Stimulated activated CD8-positive, alpha-beta memory T cell treated with anti-CD3 and anti-CD28 coated beads, Interleukin-15, amount 100 ng/mL, for 24 hours (primary cell): ENCODE data around the gene PAX2.

Source experiments
- DNase-seq: peaks from one replicate; pipeline ENCODE4 v3.0.0-alpha.2; 2020; ENCODE audit warnings: low read depth

Gene PAX2

DNA sequence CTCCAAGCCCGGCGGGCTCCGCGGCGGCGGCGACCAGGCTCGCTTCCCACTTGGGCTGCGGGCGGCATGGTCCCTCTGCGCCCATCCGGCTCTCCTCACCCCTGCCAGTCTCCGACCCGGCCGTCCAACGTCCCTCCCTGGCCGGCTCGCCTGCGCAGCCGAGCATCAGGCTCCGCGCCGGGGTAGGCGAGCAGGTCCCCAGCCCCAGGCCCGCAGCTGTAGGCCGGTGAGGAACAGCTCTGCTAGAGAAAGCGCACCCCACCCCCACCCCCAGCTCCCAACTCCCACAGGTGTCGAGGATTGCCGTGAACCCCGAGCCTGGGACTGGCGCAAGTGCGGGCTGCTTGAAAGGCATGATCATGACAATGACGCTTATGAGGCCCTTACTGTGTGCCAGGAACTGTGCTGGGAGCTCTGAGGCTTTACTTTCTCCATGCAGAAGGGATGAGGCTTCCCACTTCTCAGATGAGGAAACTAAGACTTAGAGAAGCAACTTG lies 20.8 kb upstream of the PAX2 start:
- no peak for DNase-seq

DNA sequence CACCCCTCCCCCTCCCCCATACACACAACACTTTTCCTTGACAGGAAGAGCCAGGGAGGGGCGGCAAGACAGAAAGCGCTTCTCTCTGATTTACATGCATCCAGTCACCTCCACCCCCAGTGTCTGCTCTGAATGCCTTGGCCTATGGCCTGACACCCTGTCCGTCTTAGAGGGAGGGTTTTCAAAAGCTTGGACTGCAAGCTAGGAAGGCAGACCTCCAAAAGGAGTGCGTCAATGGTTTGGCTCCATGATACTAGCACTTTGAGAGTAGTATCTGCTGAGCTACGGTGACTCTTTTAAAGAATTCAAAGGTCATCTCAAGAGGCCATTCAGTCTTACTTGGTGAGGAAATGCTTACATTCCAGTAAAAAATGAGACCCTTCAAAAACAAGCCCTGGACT lies 20.3 kb upstream of the PAX2 start:
- DNase-seq: no peak

DNA sequence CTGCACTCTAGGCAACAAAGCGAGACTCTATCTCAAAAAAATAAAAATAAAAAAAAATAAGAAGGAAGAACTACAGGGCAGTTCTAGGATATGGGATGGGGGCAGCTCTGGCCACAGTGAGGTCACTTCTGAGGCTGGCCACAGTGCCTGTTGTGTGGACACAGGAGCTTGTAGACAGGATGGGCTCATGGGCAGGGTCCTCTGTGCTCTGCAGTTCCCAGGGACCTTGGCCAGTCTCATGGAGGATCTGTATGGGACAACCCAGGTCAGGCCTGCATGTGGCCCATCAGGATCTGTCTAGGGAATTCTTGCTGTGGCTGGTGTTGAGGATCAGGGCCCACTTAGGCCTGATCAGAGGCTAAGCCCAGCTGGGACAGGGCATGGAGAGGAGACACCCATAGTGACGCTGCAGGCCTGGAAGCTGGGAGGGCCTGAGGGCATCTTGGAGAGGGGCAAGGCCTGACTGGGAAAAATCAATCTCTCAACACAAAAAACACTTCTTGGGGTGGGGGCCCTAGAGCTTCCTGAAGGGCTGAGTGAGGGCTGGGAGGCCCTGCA lies 19.4 kb upstream of the PAX2 start:
- DNase-seq: no peak

DNA sequence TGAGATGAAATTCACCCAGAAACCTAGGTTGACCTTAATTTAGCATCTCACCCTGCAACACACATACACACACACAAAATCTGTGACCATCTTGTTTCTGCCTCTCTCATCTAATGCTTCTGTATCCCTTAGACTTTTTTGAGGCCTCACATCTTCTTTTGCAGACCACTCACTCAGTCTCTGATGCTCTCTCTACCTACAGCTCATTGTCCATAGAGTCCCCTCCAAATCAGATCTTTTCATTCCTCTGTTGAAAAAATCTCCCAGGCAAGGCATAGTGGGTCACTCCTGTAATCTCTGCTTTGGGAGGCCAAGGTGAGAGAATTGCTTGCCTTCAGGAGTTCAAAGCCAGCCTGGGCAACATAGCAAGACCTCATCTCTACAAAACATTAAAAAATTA lies 17.6 kb upstream of the PAX2 start:
- no peak for DNase-seq

DNA sequence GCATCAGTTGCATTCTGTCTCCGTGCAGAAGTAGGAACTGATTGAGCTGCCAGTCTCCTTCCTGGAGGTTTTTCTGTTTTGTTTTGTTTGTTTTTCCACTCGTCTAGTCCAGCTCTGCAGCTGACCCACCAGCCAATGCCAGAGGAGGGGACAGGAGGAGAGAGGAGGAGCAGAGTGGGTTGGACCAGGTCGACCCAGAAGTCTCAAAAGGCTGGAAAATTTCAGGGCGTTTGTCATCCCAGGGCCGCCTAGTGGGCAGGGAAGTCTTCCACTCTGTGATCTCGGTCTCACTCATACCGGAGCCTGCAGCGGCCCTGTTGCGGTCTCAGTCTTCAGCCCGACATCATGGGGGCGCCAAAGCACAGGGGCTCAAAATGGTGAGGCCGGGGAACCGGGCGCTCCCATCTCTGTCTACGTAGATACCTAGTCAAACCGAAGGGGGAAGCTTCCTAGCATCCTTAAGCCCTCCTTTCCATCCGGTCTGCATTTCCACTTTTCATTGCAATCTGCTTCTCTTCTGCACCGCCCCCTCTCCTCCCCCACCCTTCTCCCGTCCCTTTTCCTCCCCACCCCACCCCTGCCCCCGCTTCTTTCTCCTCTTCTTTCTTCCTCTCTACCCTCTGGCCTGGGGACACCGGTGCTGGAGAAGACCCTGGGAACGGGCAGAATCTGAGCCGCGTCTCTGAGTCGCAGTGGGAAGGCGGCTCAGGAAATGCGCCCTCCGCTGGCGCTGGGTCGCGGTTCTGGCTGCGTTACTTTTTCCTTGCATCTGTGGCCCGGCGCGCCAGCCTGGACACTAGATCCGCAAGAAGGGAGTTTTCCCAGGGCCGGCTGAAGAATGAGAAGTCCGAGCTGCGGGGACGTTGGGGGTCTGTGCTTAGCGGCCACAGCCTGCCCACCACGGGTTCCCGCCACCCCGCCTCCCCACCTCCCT lies 16.2 kb upstream of the PAX2 start:
- no peak for DNase-seq

DNA sequence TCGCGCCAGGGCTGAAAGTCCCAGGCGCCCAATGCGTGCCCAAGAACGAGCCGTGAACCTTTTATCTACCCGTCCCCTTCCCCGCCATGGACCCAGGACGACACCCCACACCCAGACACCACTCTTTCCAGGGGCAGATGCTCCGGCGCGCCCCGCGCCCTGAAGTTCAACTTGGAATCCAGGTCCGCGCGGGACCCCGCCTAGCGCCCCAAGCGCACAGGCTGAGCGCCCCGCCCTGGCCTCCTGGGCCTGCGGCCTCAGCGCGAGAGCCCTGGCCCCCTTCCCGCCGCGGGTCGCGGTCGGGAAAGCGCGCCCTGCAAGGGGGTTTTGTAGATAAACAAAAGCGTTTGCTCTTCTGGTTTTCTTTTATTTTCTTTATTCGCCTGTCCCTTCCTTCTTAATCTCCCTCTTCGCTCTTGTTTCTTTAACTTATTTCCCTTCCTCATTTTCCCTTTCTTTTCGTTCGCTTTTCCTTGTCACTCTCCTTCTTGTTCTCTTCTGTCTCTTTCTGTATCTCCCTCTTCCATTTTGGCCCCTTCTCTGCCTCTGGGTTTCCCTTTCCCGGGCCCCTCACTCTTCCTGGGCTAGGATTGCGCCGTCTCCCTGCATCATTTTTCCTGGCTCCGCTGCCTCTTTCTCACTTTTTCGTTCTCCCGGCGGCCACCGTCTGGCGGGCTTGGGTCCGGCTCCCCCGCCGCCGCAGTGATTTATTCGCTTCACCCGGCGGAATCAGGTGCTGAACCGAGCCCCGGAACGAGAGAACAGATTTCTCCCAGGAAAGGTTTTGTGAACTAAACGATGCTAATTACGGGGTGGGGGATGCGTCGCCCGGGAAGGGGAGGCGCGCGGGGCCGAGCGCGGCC lies 15.3 kb upstream of the PAX2 start:
- no peak for DNase-seq

DNA sequence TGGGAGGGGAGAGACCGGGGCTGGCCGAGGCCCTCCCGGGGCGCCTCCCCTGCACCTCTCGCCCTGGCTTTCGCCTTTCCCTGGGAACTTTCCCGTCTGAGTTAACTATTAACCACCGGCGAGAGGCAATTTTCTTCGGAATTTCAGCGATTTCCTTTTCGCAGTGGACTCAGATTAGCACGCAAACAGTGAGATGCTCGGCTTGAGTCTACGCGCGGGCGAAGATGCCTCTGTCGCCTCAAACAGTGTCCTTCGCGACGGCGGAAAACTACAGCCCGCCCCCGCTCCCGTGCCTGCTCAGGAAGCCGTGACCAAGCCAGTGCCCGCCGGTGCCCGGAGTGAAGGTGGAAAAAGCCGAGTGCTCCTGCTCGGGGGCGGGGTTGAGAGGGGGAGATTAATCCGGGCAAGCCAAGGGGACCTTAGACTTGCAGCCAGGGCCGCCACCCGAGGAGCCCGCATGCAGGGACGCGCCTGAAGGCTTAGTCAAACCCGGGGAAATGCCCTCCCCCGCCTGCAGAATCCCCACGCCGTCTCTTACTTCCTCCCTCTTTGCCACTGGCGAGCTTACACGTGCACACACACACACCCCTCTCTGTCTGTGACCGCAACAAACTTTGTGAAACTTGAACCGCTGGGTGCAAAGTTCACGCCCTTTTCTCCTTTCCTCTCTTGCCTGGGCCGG lies 14.5 kb upstream of the PAX2 start:
- no peak for DNase-seq

DNA sequence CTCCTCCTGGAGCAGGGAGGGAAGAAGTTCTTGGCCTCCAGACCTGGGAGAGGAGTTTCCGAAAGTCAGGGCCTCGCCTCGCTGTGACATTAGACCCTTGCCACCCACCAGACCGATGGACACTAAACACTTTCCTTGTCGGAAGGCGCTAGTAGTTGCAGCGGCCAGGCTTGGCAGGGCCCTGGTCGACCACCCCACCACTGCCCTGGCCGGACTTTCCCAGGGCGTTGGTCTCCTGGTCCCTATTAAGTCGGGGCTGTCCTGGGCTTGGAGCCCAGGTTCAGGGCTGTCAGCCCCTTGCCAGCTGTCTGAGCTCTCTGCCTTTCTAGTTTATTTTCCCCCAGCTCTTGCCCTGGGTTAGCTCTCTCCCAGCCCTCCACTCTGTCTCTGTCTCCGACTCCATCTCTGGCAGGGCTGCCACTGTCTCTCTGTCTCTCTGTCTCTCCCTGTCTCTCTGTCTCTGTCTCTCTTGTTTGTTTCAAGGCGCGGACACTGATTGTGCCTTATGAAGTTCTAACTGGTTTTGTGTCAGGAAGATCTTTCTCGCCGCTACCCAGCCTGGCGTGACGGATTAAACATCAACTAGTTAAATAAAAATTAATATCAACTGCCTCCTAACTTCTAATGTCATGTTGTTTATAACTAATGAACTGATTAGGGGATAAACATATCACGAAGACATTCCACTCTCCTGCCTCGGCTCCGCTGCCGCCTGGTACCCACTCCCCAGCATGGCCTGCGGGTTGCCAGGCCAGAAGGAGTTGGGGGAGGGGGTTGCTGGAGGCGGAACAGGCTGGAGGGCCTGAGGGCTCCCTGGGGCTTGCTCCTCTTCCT lies 13.8 kb upstream of the PAX2 start:
- no peak for DNase-seq

DNA sequence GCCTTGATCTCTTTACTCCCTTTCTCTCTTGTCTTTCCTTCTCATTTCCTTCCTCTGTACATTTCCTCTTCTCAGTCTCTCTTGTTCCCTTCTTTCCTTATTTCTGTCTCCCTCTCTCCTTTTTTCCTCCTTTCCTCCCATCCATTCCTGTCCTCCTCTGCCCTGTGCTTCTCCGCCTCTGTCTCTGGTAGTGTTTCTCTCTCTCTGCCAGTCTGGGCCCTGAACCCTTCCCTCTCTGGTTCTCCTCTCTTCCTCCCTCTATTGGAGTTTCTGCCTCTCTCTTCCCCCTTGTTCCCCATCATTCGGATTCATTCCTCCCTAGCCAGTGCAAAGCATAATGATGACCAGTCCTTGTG lies 13.2 kb upstream of the PAX2 start:
- no peak for DNase-seq

DNA sequence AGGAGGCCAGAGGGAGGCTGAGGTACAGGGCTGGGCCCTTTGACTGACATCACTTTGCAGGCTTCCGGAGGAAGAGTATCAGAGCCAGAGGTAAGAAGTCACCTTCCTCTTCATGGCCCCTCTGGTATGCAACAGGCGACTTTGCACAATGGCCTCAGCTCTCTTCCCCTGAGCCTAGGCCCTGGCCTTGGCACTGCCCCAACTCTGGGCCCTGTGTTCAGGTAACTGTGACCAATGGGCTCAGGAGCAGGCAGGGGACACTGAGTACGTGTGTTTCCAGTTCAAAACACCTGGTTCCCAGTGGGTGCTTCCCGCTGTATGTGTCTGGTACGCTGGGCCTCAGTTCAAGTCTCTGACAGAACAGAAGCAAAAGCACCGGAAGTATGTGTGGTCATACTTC lies 12.1 kb upstream of the PAX2 start:
- no peak for DNase-seq

DNA sequence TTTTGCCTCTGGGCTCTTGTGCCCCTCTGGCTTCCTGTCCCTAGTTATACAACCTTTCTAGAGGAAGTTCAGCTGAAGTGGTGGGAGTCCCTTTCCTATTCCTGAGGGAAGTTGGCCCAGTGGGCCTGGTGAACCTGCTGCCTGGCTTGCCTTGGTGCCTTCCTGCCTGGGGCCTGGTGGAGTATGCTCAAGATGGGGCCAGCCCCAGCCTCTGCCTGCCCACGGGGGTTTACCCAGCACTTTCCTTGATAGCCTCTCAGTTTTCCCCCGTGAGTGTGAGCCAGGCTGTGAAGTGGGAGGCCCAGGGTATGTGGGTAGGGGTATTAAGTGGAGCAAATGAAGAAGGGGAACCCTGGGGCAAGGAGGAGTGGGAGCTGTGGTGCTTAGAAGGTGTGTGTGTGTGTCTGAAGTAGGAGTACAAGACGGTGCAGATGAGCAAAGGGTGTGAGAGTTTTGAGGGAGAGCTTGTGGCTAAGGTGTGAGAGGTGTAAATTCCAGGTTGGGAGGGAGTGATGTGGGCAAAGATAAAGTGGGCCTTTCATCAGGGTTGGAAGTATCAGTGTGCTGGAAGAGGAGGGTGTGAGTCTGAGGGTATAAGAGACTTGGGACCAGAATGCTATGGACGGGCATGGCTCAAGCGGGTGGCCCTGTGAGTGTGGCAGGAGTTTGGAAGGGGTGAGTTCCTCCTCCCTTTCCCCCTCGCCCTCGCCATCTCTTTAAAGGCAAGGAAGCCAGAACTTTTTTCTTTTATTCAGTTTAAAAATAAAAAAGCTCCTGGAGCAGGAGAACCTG lies 10.9 kb upstream of the PAX2 start:
- DNase-seq: no peak

DNA sequence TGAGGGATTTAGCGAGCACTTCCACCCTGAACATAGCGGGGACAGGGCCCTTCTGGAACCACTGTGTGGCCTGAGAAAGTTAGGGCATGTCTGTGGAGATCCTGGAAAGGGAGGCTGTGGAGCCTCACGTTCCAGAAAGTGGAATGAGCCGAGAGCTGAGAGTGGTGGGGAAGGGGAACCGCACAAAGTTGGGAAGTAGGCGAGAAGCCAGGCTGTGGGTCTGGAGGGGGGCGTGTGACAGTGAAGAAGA lies 10.4 kb upstream of the PAX2 start:
- no peak for DNase-seq

DNA sequence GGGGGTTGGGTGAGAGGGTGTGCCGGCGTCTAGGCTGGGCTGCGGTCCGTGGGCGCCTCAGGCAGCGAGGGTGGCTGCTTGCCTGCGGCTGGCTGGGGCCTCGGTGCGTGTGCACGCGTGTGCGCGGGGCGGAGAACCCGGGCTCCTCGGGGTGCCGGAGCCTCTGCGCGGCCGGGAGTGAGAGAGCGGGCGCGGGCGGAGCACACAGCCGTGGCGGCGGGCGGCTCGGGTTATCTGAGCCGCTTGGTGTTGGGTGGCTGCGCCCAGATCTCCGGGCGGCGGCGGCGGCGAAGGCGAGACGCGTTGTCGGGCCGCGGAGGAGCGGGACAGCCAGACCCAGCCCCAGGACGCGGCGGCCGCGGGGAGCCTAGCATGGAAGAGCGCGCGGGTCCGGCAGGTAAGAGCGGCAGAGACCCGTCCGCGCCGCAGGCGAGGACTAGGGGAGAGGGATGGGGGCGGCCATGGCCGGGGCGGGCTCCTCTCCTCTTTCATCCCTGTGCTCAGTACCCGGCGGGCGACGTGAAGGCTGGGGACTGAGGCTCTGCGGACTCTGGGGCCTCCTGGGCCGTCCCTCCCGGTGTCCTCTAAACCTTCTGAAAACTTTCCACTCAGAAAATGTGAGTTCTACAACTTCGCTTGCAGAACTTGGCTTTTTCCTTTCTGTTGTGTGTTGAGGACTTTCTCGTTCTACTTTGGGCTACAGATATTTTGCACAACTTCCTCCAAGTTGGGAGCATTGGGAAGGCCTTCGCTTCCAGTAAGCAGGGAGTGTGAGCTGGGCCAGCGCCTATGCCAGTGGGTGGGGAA lies 9.8 kb upstream of the PAX2 start:
- DNase-seq: no peak

DNA sequence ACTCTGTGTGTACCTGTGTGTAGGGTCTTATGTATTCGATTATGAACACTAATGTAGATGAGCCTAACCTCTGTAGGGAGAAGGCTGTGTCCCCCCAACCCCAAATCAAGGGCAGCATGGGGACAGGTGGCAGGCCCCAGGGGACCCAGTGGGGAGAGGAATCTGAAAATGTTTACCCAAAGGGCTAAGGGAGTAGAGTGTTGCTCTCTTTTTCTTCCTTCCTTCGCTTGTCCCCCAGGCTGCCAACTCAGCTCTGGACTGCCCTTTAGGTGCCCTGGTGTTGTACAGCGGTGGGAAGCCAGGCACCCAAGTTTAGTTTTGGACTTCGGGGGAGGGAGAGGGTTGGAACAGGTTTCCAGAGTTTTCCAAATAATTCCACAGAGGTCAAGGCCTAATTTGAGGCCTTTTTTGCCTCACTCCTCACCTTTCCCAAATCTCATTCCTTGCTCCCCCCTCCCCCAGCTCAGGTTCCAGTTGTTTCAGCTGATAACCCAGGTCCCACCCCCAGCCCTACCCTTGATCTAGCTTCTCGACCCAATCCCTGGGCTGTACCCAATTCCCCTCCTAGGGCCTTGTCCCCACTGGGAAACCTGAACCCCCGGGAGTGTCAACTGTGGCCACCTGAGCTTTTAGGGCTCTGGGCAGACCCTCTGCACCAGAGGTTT lies 9.1 kb upstream of the PAX2 start:
- no peak for DNase-seq

DNA sequence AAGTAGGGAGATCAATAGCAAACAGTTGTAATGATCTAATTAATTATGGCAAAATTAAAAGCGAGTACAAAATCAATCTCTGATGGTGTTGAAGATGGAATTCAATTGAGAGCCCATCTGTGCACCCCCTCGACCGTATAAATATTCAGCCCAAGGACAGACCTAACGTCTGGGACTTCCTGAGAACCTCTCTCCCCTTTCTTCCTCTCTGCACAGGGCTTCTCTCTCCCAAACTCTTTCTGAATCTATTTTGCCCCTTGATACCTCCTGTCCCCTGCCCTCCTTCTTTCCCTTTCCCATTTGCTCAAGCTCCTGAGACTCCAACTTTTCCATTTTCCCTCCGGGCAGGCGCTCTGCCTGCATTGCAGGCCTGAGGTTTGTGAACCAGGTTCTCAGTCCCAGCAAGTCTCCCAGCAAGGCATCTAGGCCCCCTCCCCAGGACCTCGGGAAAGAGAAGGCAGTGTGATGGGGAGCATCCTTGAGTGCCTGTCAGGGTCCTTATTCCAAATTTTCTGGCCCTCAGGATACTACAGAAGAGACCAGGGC lies 8.5 kb upstream of the PAX2 start:
- no peak for DNase-seq

DNA sequence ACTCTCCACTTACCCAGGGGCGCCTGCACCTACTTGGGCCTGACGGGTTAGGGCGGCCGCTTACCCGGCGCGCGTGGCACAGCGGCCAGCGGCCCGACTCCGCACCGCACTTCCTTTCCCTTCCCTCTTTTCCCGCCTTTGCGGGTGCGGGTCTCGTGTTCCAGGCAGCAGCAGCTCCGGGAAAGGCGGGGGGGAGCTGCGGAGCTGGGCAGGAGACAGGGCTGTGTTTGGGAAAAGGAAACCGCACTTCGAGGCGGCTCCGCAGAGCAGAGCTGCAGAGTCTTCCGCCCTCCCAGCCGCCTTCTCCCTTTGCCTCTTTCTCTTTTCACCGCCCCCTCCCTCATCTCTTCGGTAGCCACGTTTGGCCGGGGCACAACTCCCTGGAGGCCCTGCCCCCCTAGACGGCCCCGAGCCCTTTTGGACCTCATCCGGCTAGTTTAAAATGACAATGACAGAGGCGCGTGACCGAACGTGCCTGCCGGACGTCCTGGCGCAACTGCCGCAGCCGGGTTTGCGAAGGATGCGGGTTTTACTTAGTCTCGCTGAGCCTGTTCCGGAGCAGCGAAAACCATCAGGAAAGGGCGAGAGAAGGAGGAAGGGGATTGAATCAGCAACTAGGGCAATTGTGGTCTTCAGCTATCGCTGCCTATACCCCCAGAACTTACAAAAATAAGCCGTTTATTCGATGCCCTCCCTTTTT lies 7.9 kb upstream of the PAX2 start:
- DNase-seq: no peak

DNA sequence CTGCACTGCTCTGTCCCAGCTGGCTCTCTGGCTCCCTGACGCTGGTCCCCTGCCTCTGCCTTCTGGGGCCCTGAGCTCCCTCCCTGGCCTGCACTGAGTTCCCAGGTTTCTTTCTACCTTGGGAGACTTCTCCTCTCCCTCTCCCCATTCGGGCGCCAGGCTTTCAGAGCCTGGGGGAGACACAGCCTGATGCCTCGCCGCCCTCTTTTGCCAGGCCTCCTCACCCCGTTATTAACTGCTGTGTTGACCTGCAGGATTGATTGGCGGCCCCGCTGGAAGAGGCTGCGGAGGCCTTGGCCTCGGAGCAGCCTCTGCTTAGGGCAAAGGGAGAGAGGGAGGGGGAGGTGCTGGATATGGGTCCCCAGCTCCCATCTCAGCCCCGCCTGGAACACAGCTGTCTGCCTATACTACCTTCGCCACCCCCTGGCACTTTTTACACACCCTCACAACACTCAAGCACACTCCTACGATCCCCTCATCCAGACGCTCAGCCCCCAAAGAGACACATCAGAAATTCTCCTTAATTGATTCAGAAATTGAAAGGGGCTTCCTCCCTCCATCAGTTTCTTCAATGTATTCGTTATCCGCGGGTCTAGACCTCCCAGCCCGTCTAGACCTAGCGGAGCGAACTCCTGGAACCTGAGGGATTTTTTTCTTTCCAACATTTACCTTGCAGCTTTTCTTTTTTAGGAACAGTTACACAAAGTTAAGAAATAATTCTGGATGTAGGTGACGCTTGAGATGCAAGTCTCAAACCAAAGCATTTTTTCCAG lies 7.1 kb upstream of the PAX2 start:
- DNase-seq: no peak
